LNCaP clone FGC (cell line): ENCODE data around the gene RGS8.

Experiments
- DNase-seq: peaks from one replicate; pipeline ENCODE4 v3.0.0-alpha.2; 2011; ENCODE audit warnings: low read depth
- H3K4me3 ChIP-seq: 2 replicates; pipeline ENCODE4 v1.5.1; 2011; ENCODE audit warnings: mild to moderate bottlenecking, low read depth, low read length, control low read depth
- TF ChIP-seq, protein P1 (sequence below): IDR thresholded peaks from 2 replicates; pipeline ENCODE4 v1.5.1; 2012; ENCODE audit warnings: mild to moderate bottlenecking; ENCODE audit not compliant: control insufficient read depth, insufficient read depth; ENCODE audit errors: extremely low read depth

The RGS8 gene

DNA sequence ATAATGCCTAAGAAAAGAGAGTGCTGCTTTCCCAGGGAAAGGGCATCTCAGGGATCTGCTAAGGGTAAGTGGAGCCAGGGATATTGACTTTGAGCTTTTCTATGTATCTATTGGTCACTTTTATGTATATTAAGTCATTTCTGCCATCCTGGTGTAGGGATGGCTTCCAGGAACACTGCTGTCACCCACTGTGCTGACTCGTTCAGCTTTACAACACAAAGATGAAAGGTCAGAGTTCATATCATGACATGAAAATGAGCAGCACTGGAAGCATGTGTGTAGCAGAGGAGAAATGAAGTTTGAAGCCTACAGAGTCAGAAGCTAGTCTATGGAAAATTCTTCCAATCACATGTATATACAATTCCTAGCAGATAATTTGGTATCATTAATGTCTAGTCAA is 37.1 kb upstream of the RGS8 start:
- no peak for DNase-seq
- TF ChIP-seq, protein P1, sequence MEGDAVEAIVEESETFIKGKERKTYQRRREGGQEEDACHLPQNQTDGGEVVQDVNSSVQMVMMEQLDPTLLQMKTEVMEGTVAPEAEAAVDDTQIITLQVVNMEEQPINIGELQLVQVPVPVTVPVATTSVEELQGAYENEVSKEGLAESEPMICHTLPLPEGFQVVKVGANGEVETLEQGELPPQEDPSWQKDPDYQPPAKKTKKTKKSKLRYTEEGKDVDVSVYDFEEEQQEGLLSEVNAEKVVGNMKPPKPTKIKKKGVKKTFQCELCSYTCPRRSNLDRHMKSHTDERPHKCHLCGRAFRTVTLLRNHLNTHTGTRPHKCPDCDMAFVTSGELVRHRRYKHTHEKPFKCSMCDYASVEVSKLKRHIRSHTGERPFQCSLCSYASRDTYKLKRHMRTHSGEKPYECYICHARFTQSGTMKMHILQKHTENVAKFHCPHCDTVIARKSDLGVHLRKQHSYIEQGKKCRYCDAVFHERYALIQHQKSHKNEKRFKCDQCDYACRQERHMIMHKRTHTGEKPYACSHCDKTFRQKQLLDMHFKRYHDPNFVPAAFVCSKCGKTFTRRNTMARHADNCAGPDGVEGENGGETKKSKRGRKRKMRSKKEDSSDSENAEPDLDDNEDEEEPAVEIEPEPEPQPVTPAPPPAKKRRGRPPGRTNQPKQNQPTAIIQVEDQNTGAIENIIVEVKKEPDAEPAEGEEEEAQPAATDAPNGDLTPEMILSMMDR: no peak
- H3K4me3 ChIP-seq: no peak overlapping the region

DNA sequence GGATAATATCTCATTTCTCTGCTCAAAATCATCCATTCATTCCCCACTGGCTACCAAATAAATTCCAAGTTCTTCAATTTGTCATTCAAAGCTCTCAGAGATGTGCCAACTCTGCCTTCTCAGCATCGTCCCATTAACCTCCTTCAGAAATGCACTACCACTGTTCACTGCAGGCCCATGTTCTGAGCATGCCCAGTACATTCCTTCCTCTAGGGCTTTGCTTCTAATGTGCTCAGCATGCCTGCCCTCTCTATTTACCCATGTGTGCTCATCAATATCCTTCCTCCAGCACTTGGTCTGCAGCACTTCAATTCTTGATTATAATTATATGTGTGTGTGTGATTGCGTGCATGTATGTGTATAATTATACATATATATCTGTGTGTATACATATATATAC is 36.1 kb upstream of the RGS8 start:
- TF ChIP-seq, protein P1: no peak
- no peak for DNase-seq
- no peak overlapping the region for H3K4me3 ChIP-seq

DNA sequence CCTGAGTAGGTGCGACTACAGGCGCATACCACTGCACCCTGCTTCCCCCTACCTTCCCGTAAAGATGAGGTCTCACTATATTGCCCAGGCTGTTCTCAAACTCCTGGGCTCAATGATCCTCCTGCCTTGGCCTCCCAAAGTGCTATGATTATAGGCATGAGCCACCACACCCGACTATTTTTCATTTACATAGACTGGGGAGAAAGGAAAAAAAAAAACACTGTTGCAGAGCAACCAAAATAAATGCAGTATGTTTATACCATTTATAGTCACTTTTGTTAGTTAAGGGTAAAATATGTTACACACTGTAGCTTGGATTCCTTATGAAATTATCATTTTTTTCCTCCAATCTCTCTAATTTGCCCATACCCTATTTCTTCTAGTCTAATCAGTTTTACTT is 35.2 kb upstream of the RGS8 start:
- DNase-seq: no peak
- H3K4me3 ChIP-seq: no peak overlapping the region
- TF ChIP-seq, protein P1: no peak

DNA sequence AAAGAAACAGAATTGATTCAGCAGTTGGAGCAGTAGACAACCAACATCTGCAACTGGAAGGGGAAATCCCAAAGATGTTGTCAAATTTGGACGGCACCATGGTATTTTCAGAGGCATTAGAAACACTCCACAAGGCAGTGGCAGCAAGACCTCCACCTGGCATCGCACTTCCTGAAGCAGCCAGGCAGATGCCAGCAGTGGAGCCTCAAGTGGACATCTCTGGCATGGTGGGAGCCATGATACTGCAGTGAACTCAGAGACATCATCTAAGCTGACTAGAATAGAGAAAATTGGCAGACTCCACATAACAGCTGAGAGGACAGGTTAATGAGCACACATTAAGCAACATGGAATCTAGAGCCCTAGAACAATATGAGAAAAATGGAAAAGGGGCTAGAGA is 33.9 kb upstream of the RGS8 start:
- TF ChIP-seq, protein P1: no peak
- no peak overlapping the region for H3K4me3 ChIP-seq
- DNase-seq: no peak

DNA sequence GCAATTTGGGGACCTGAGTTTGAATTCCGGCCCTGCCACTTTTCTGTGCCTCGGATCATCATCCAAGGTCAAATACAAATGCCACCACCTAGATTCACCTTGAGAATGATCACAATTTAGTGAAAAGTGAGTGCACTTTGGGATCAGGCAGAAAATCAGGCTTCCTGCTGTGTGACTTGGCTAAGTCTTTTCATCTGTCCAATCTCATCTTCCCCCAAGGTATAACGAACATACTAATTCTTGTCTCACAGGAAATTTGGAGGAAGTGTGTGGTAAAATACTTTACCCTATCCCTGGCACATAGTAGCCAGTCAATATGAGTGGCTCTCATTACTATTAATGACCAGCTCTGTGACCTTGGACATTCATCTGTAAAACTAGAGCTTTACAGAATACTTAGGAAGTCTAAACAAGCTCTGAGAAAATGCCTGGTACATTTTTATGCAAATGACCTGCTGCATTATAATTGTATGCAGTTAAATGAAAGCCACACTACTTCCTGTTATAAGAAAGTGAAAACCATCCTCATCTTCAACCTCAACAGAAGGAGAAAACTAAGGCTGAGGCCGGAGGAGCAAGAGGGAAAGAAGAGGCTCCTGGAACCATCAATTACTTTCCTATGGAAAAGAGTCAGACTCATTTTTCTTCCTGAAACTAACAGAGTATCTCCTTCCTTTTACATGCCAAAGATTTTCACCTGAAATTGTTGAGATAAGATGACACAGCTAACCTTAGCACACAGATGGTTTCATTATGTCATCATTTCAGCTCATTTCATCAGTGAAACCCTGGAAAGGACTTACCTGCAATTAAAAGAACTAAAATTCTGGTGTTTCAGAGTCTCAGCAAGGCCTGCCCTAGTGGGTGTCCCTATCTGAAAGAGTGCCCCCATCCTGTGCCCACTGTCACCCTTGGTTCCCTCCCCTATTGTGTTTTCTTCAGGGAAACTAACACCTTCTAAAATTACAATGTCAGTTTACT is 32.6 kb upstream of the RGS8 start:
- H3K4me3 ChIP-seq: no peak overlapping the region
- DNase-seq: no peak
- TF ChIP-seq, protein P1: no peak

DNA sequence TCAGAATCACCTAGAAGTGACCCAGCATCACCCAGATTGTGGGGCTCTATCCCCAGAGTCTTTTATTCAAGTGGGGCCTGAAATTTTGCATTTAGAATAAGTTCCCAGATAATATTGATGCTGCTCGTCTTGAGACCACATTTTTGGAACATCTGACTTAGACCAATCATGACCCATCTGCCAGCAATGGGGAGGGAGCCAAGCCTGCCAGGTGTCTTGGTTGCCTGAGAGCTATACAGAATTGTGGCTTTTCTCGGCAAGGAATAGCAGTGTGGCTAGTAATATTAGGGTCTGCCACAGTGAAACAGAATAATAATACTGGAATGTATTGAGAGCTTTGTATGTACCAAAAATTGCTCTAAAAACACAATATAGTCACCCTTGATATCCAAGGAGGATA is 31.1 kb upstream of the RGS8 start:
- no peak for DNase-seq
- TF ChIP-seq, protein P1: no peak
- H3K4me3 ChIP-seq: no peak overlapping the region
